Aorta (tissue), 5 donors: ENCODE measurements around the gene RIN1. TPM values are rescaled to one million over a fixed set of nuclear protein-coding genes. Genes with fewer than 3 reads are reported as not detected.

ENCODE experiments used
- ATAC-seq: fragments of 200-7000 bp; cut with Tn5 transposase; one replicate; pipeline ENCODE4 v1.9.1; 2022; ENCODE audit warnings: moderate library complexity; ENCODE audit not compliant: low FRiP score
- DNase-seq, 2 donors: peaks; one replicate each; pipeline ENCODE4 v3.0.0-alpha.2; 2020
- H3K27ac ChIP-seq, 2 donors: one replicate each; pipeline ENCODE4 v1.5.1; 2013; ENCODE audit warnings: low read length in 2 of 2, mild to moderate bottlenecking in 2 of 2, moderate library complexity in 2 of 2, control low read depth in 1 of 2, inconsistent platforms in 1 of 2, low read depth in 1 of 2
- H3K27me3 ChIP-seq, 2 donors: one replicate each; pipeline ENCODE4 v1.6.1; 2013; ENCODE audit warnings: control low read depth in 1 of 2, low read length in 1 of 2, mild to moderate bottlenecking in 1 of 2, moderate library complexity in 1 of 2; ENCODE audit not compliant: insufficient read depth in 2 of 2, control insufficient read depth in 1 of 2
- H3K36me3 ChIP-seq, 2 donors: one replicate each; pipeline ENCODE4 v1.6.1; 2013; ENCODE audit warnings: control low read depth in 1 of 2, low read length in 1 of 2, mild to moderate bottlenecking in 1 of 2; ENCODE audit not compliant: insufficient read depth in 2 of 2, control insufficient read depth in 1 of 2
- H3K4me1 ChIP-seq, 2 donors: one replicate each; pipeline ENCODE4 v1.6.1; 2013; ENCODE audit warnings: low read length in 2 of 2, control low read depth in 1 of 2, mild to moderate bottlenecking in 1 of 2, moderate library complexity in 1 of 2; ENCODE audit not compliant: insufficient read depth in 2 of 2, control insufficient read depth in 1 of 2
- H3K4me3 ChIP-seq, 2 donors: one replicate each; pipeline ENCODE4 v1.5.1; 2013; ENCODE audit warnings: low read length in 2 of 2, control low read depth in 1 of 2, mild to moderate bottlenecking in 1 of 2
- H3K9me3 ChIP-seq: one replicate; pipeline ENCODE4 v1.6.1; 2013; ENCODE audit warnings: mild to moderate bottlenecking, low read length; ENCODE audit not compliant: control insufficient read depth
- WGBS, 2 donors: extraction: QIAGEN DNeasy Blood & Tissue Kit; methylation state at CpG; one replicate each; pipeline ENCODE4 v1.1.7; 2013; 5-methylcytosine and 5-hydroxymethylcytosine counted together
- intact Hi-C, 2 donors: fragments of 100-400 bp; cut with DNase I; formaldehyde crosslinking; loops; one replicate each; pipeline versions ENCODE4 v1.14.2 to v1.15.0; 2022
- polyA plus RNA-seq, 2 donors: library from polyadenylated mRNA; stranded (reverse); fragments of 200-250 nt; gene quantifications; one replicate each; pipeline ENCODE4 v1.2.3, GENCODE V29; 2013
- total RNA-seq, 2 donors: library from RNA; stranded (reverse); fragmentation: NEBNext Ultra II Directional; extraction: Animal tissue kit (Norgen Biotek cat#: 25700); gene quantifications; one replicate each; pipeline ENCODE4 v1.2.1, GENCODE V29; 2021
- donor health status: healthy with polysubstance abuse.
- donor health status: Bipolar disorder and iron deficiency.
- donor health status: DM: no; HTN: no; CAD: no.
- donor health status: DM: no; HTN: no; CAD: no.
- donor health status: DM: yes; HTN: yes; CAD: no.

The RIN1 gene
- total and polyA plus RNA-seq, 4 donors, result 1.8 to 13.3 (median 8.7) TPM

GRCh38 chr11:66288671-66289547 lies 47.3 kb downstream of the RIN1 start, which contains the start of gene YIF1A:
TSS of gene YIF1A (minus strand) at chr11:66289143. CDS start at chr11:66288985, 158 bp downstream.
- Histone ChIP-seq H3K9me3 (no peaks in the 10 kb centered on the region), H3K27me3 (no peaks in the 10 kb centered on the region), H3K4me1 (no peaks in the 10 kb centered on the region), H3K27ac (peak within 1 kb of the TSS; percentile 43 to 77), H3K36me3 (no peaks in the 10 kb centered on the region), H3K4me3 (peak within 1 kb of the TSS; percentile 51 to 54)
- intact Hi-C loops, result no loop called here
- WGBS, 2 donors, result 0% methylated on average over 71 to 87 of the region's 87 CpGs
- DNase-seq, result peak; percentile 99 to 100
- peak; percentile 97 for ATAC-seq

GRCh38 chr11:66287889-66288670 lies 48.2 kb downstream of the RIN1 start:
- H3K27me3 ChIP-seq, result no peaks in the 10 kb centered on the region
- peak overlapping the region; percentile 51 to 54 for H3K4me3 ChIP-seq
- H3K27ac ChIP-seq, result peak overlapping the region in 1 of 2 donors; percentile 77
- no peak for ATAC-seq
- no peaks in the 10 kb centered on the region for H3K36me3 ChIP-seq
- intact Hi-C loops, result no loop called here
- WGBS, 2 donors, result 22 to 23% methylated on average over 20 of the region's 20 CpGs
- no peaks in the 10 kb centered on the region for H3K9me3 ChIP-seq
- peak in 1 of 2 donors; percentile 51 for DNase-seq
- H3K4me1 ChIP-seq, result no peaks in the 10 kb centered on the region

- H3K27me3 ChIP-seq, result no peaks in the 10 kb centered on the region
- intact Hi-C loops, result no loop called here
- no peak overlapping the region for H3K4me3 ChIP-seq
- no peaks in the 10 kb centered on the region for H3K9me3 ChIP-seq
- H3K36me3 ChIP-seq, result no peaks in the 10 kb centered on the region
- no peak for DNase-seq
- ATAC-seq, result no peak
- H3K27ac ChIP-seq, result no peak overlapping the region
- no peaks in the 10 kb centered on the region for H3K4me1 ChIP-seq
- 72 to 79% methylated on average over 10 of the region's 10 CpGs for WGBS, 2 donors
These were observed 48.9 kb downstream of the RIN1 start for GRCh38 chr11:66287211-66287888.

- DNase-seq (no peak), ATAC-seq (no peak)
- no peaks in the 10 kb centered on the region for H3K4me1 ChIP-seq
- H3K27me3 ChIP-seq, result no peaks in the 10 kb centered on the region
- WGBS, 2 donors, result 73 to 75% methylated on average over 5 of the region's 5 CpGs
- no peak overlapping the region for H3K27ac ChIP-seq
- intact Hi-C loops, result no loop called here
- no peaks in the 10 kb centered on the region for H3K9me3 ChIP-seq
- no peak overlapping the region for H3K4me3 ChIP-seq
- H3K36me3 ChIP-seq, result no peaks in the 10 kb centered on the region
These were observed 49.5 kb downstream of the RIN1 start for GRCh38 chr11:66286699-66287098.

GRCh38 chr11:66285250-66285947 lies 50.8 kb downstream of the RIN1 start:
- intact Hi-C loops, result loop anchor here in 1 of 2 donors (2.0 kb wide), 1 partner anchor 63 kb away; no protein-coding TSS in a partner anchor
- H3K9me3 ChIP-seq, result no peaks in the 10 kb centered on the region
- DNase-seq, result no peak
- no peak for ATAC-seq
- H3K36me3 ChIP-seq, result no peaks in the 10 kb centered on the region
- H3K4me3 ChIP-seq, result no peak overlapping the region
- no peaks in the 10 kb centered on the region for H3K27me3 ChIP-seq
- 73 to 78% methylated on average over 13 of the region's 13 CpGs for WGBS, 2 donors
- H3K4me1 ChIP-seq, result no peaks in the 10 kb centered on the region
- no peak overlapping the region for H3K27ac ChIP-seq

GRCh38 chr11:66284526-66285078 lies 51.6 kb downstream of the RIN1 start:
- 88 to 92% methylated on average over 16 of the region's 16 CpGs for WGBS, 2 donors
- ATAC-seq (no peak), DNase-seq (no peak)
- H3K4me3 ChIP-seq, result no peak overlapping the region
- no peaks in the 10 kb centered on the region for H3K9me3 ChIP-seq
- intact Hi-C loops, result loop anchor here in 1 of 2 donors (2.0 kb wide), 1 partner anchor 62 kb away; no protein-coding TSS in a partner anchor
- no peak overlapping the region for H3K27ac ChIP-seq
- H3K27me3 ChIP-seq, result no peaks in the 10 kb centered on the region
- no peaks in the 10 kb centered on the region for H3K36me3 ChIP-seq
- H3K4me1 ChIP-seq, result no peaks in the 10 kb centered on the region

- 59 to 71% methylated on average over 10 to 14 of the region's 14 CpGs for WGBS, 2 donors
- H3K9me3 ChIP-seq, result no peaks in the 10 kb centered on the region
- DNase-seq (no peak), ATAC-seq (no peak)
- H3K4me1 ChIP-seq, result no peaks in the 10 kb centered on the region
- intact Hi-C loops, result loop anchor here (2.0 kb wide), 1 partner anchor 61 kb away; no protein-coding TSS in a partner anchor
- no peak overlapping the region for H3K27ac ChIP-seq
- H3K36me3 ChIP-seq, result no peaks in the 10 kb centered on the region
- H3K27me3 ChIP-seq, result no peaks in the 10 kb centered on the region
- H3K4me3 ChIP-seq, result no peak overlapping the region
These were observed 52.7 kb downstream of the RIN1 start for GRCh38 chr11:66283461-66284105.
